PFSK-1 (cell line): Measurements from ENCODE around the gene PLEKHG4B.

Experiments
- POLR2AphosphoS5 ChIP-seq: IDR thresholded peaks from 2 replicates; pipeline ENCODE4 v1.6.1; 2012; ENCODE audit warnings: low read depth, mild to moderate bottlenecking, control low read depth, low read length, moderate library complexity
- SIN3A ChIP-seq: IDR thresholded peaks from 2 replicates; pipeline ENCODE4 v1.6.1; 2012; ENCODE audit warnings: mild to moderate bottlenecking, low read length, moderate library complexity, borderline replicate concordance; ENCODE audit not compliant: insufficient read depth
- TF ChIP-seq, protein P1 (sequence below), 2 experiments: IDR thresholded peaks; 2 replicates each; pipeline versions ENCODE4 v1.6.1 to v1.8.0; 2011 to 2012; ENCODE audit warnings: low read depth in 2 of 2, low read length in 2 of 2, control low read depth in 1 of 2, inconsistent platforms in 1 of 2, mild to moderate bottlenecking in 1 of 2, moderate library complexity in 1 of 2; ENCODE audit not compliant: insufficient read depth in 1 of 2

GRCh38 chr5:213803-214395, 121.9 kb downstream of the PLEKHG4B start:
- TF ChIP-seq POLR2AphosphoS5 (no peak), SIN3A (no peak)
- TF ChIP-seq, protein P1, sequence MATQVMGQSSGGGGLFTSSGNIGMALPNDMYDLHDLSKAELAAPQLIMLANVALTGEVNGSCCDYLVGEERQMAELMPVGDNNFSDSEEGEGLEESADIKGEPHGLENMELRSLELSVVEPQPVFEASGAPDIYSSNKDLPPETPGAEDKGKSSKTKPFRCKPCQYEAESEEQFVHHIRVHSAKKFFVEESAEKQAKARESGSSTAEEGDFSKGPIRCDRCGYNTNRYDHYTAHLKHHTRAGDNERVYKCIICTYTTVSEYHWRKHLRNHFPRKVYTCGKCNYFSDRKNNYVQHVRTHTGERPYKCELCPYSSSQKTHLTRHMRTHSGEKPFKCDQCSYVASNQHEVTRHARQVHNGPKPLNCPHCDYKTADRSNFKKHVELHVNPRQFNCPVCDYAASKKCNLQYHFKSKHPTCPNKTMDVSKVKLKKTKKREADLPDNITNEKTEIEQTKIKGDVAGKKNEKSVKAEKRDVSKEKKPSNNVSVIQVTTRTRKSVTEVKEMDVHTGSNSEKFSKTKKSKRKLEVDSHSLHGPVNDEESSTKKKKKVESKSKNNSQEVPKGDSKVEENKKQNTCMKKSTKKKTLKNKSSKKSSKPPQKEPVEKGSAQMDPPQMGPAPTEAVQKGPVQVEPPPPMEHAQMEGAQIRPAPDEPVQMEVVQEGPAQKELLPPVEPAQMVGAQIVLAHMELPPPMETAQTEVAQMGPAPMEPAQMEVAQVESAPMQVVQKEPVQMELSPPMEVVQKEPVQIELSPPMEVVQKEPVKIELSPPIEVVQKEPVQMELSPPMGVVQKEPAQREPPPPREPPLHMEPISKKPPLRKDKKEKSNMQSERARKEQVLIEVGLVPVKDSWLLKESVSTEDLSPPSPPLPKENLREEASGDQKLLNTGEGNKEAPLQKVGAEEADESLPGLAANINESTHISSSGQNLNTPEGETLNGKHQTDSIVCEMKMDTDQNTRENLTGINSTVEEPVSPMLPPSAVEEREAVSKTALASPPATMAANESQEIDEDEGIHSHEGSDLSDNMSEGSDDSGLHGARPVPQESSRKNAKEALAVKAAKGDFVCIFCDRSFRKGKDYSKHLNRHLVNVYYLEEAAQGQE (IDR thresholded peaks at IDR 0.05; ENCODE audit: insufficient read depth in 1 of 2, low read depth in 2 of 2, low read length in 2 of 2), result no peak
